Parathyroid adenoma (tissue), 2 donors: ENCODE measurements around the gene CCDC142.

Experiments
- H2AFZ ChIP-seq: fragments of 300-600 bp; sonication (generic); one replicate; pipeline ENCODE4 v1.7.0; 2017; ENCODE audit warnings: antibody characterized with exemption, mild to moderate bottlenecking
- H3K27ac ChIP-seq: fragments of 300-600 bp; sonication (generic); one replicate; pipeline ENCODE4 v1.7.0; 2017
- H3K27me3 ChIP-seq: fragments of 300-600 bp; sonication (generic); one replicate; pipeline ENCODE4 v1.7.0; 2017; ENCODE audit warnings: low read length; ENCODE audit not compliant: control insufficient read depth, insufficient read depth
- H3K36me3 ChIP-seq: fragments of 300-600 bp; sonication (generic); one replicate; pipeline ENCODE4 v1.7.0; 2017; ENCODE audit warnings: low read length; ENCODE audit not compliant: control insufficient read depth, insufficient read depth
- H3K4me1 ChIP-seq: fragments of 300-600 bp; sonication (generic); one replicate; pipeline ENCODE4 v1.7.0; 2017; ENCODE audit warnings: control low read depth
- H3K4me2 ChIP-seq: fragments of 300-600 bp; sonication (generic); one replicate; pipeline ENCODE4 v1.7.0; 2017; ENCODE audit warnings: low read length
- H3K4me3 ChIP-seq: fragments of 300-600 bp; sonication (generic); one replicate; pipeline ENCODE4 v1.7.0; 2017; ENCODE audit warnings: low read depth, low read length
- H3K79me2 ChIP-seq: fragments of 300-600 bp; sonication (generic); one replicate; pipeline ENCODE4 v1.7.0; 2017; ENCODE audit warnings: control low read depth
- H3K9ac ChIP-seq: fragments of 300-600 bp; sonication (generic); one replicate; pipeline ENCODE4 v1.7.0; 2017; ENCODE audit warnings: mild to moderate bottlenecking
- H3K9me3 ChIP-seq: fragments of 300-600 bp; sonication (generic); one replicate; pipeline ENCODE4 v1.7.0; 2017; ENCODE audit warnings: low read length; ENCODE audit not compliant: control insufficient read depth
- CTCF ChIP-seq: fragments of 300-600 bp; sonication (generic); IDR thresholded peaks from one replicate; pipeline ENCODE4 v1.7.0; 2017; ENCODE audit warnings: antibody characterized with exemption, mild to moderate bottlenecking
- donor health status: primary hyperparathyroidism.

CCDC142 gene

DNA sequence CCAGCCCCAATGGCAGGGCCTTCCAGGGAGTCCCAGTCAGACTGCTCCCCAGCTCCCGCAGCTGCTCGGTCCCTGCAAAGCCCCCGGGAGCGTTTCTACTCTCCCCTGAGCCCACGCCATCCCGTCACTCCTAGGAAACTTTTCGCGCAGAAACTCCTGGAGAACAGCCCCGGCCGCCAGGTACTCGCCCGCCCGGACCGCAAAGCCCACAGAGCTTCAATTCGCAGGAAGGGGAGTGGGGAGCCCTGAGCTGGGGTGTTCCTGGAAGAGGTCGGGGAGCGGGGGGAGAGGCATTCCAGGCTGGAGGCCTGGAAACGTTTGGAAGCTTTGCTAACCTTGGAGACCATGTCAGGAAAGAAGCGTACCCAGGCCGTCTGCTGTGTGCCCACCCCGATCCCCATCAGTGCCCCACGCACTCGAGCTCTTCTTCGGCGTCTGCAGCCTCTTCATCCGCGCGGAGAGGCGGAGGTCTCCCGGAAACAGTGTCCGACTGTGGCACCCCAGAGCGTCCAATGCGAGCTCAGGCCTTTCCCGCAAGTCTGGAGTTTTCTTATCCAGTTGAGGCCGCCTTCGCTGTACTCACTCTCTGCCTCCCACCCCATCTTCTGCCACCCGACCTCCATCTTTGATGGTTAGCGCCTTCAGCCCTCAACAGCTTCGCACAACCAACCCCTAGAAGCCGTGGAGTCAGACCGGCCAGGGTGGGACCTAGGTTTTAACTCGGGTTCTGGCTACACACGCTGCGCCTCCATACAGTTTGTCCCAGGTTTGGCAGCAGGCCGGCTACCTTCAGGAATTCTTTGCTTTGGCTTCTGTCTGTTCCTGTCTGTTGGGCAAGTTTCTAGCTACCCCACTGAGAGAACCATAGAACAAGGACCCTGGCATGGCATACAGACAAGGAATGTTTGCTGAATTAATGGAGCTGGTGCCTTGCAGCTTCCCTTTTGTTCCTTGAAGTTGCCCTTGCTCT is 21.0 kb upstream of the CCDC142 start:
- H3K4me3 ChIP-seq, result peak overlapping the region; percentile 11
- H3K4me2 ChIP-seq, result peak overlapping the region; percentile 1
- TF ChIP-seq CTCF, result no peak
- H3K4me1 ChIP-seq, result peaks cover 24% of the 10 kb centered on the region
- no peaks in the 10 kb centered on the region for H3K27me3 ChIP-seq
- H3K79me2 ChIP-seq, result peaks cover 4% of the 10 kb centered on the region
- no peak overlapping the region for H3K9ac ChIP-seq
- no peaks in the 10 kb centered on the region for H3K9me3 ChIP-seq
- peak overlapping the region; percentile 20 for H3K27ac ChIP-seq
- H2AFZ ChIP-seq, result peak overlapping the region; percentile 70
- no peaks in the 10 kb centered on the region for H3K36me3 ChIP-seq

DNA sequence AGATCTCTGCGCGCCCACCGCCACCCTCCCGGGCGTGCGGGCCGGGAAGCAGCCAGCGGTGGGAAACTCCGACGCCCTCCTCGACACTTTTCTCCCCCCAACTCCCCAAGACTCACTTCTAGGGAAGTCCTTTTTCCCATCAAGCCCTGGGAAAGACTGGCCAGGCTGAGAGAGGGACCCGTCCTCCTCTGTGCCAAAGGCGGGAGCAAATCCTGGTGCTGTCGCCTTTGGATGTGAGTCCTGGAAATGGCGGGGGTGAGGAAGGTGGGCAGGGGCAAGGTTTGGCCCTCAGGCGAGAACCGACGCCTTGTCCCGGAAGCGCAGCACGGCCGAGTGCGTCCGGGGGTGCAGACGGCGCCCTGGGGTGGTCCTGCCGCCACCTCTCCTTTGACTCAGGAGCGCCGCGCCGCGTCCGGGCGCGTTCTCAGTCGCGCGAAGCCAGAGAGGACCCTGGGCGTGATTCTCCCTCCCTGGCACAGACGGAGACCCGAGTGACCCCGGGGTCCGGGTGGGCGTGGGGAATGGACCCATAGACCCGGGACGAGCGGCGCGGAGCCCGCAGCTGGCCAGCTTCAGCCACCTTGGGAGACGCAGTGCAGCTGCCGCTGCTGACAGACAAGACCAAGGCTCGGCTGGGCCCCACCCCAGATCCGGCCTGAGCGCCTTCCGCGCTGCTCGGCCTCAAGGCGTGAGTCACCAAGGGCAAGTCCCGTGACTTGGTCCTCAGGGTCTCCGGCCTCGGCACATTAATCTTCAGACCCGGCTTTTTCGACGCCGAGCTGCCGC is 20.1 kb upstream of the CCDC142 start:
- Histone ChIP-seq H2AFZ (peak overlapping the region; percentile 70), H3K9me3 (no peaks in the 10 kb centered on the region), H3K79me2 (peaks cover 4% of the 10 kb centered on the region), H3K4me1 (peaks cover 22% of the 10 kb centered on the region), H3K4me3 (peak overlapping the region; percentile 11), H3K4me2 (peak overlapping the region; percentile 39), H3K27ac (peak overlapping the region; percentile 20), H3K36me3 (no peaks in the 10 kb centered on the region), H3K27me3 (no peaks in the 10 kb centered on the region), H3K9ac (no peak overlapping the region)
- TF ChIP-seq CTCF, result no peak

GRCh38 chr2:74502147-74502719 is 19.4 kb upstream of the CCDC142 start:
- Histone ChIP-seq H3K27ac (no peak overlapping the region), H3K9ac (no peak overlapping the region), H2AFZ (peak overlapping the region; percentile 70), H3K4me1 (peaks cover 21% of the 10 kb centered on the region), H3K79me2 (peaks cover 4% of the 10 kb centered on the region), H3K4me2 (peak overlapping the region; percentile 39), H3K36me3 (no peaks in the 10 kb centered on the region), H3K9me3 (no peaks in the 10 kb centered on the region), H3K27me3 (no peaks in the 10 kb centered on the region), H3K4me3 (peak overlapping the region; percentile 11)
- no peak for TF ChIP-seq CTCF

- Histone ChIP-seq H3K36me3 (no peaks in the 10 kb centered on the region), H3K4me2 (no peak overlapping the region), H3K9ac (no peak overlapping the region), H3K9me3 (no peaks in the 10 kb centered on the region), H2AFZ (no peak overlapping the region), H3K4me1 (peaks cover 18% of the 10 kb centered on the region), H3K4me3 (no peak overlapping the region), H3K27ac (no peak overlapping the region), H3K79me2 (peaks cover 1% of the 10 kb centered on the region), H3K27me3 (no peaks in the 10 kb centered on the region)
- no peak for TF ChIP-seq CTCF
Observed at GRCh38 chr2:74501335-74502071, 18.7 kb upstream of the CCDC142 start.
